Stimulated activated CD4-positive, alpha-beta T cell treated with anti-CD3 and anti-CD28 coated beads, Interleukin-1b, Interleukin-23, amount 100 ng/mL, for 1 hour (primary cell): Measurements from ENCODE around the gene NT5C1A.

Experiments used
- DNase-seq, 2 donors: peaks; one replicate each; pipeline ENCODE4 v3.0.0-alpha.2; 2020; ENCODE audit warnings: low read depth in 2 of 2

The NT5C1A gene

GRCh38 chr1:39689635-39690034, 17.7 kb upstream of the NT5C1A start:
- no peak for DNase-seq

- no peak for DNase-seq
Observed at GRCh38 chr1:39689214-39689613, 17.3 kb upstream of the NT5C1A start.

- no peak for DNase-seq
Observed at GRCh38 chr1:39688706-39689105, 16.8 kb upstream of the NT5C1A start.

- no peak for DNase-seq
Observed at GRCh38 chr1:39687243-39687642, 15.3 kb upstream of the NT5C1A start.

- DNase-seq = no peak
Observed at GRCh38 chr1:39685071-39685470, 13.2 kb upstream of the NT5C1A start.

GRCh38 chr1:39684313-39684664, 12.4 kb upstream of the NT5C1A start:
- no peak for DNase-seq

- no peak for DNase-seq
Observed at GRCh38 chr1:39683591-39684312, 11.8 kb upstream of the NT5C1A start.

- no peak for DNase-seq
Observed at GRCh38 chr1:39681999-39682398, 10.1 kb upstream of the NT5C1A start.

GRCh38 chr1:39681294-39681693, 9.4 kb upstream of the NT5C1A start:
- no peak for DNase-seq

GRCh38 chr1:39680751-39681150, 8.8 kb upstream of the NT5C1A start:
- no peak for DNase-seq

- no peak for DNase-seq
Observed at GRCh38 chr1:39679821-39680220, 7.9 kb upstream of the NT5C1A start.

- DNase-seq = no peak
Observed at GRCh38 chr1:39678889-39679288, 7.0 kb upstream of the NT5C1A start.

GRCh38 chr1:39677645-39678044, 5.7 kb upstream of the NT5C1A start:
- DNase-seq = no peak

- DNase-seq = no peak
Observed at GRCh38 chr1:39676948-39677548, 5.1 kb upstream of the NT5C1A start.

GRCh38 chr1:39675220-39675619, 3.3 kb upstream of the NT5C1A start:
- no peak for DNase-seq

- no peak for DNase-seq
Observed at GRCh38 chr1:39673215-39673614, 1.3 kb upstream of the NT5C1A start.

- DNase-seq = no peak
Observed at GRCh38 chr1:39672551-39672947, 642 bp upstream of the NT5C1A start.

- no peak for DNase-seq
Observed at GRCh38 chr1:39671433-39671792, 494 bp downstream of the NT5C1A start.

GRCh38 chr1:39670689-39671088, 1.2 kb downstream of the NT5C1A start:
- no peak for DNase-seq

- DNase-seq = no peak
Observed at GRCh38 chr1:39668894-39669293, 3.0 kb downstream of the NT5C1A start.

GRCh38 chr1:39668111-39668510, 3.8 kb downstream of the NT5C1A start:
- DNase-seq = no peak

GRCh38 chr1:39666772-39667171, 5.1 kb downstream of the NT5C1A start:
- DNase-seq = no peak

- no peak for DNase-seq
Observed at GRCh38 chr1:39663559-39663958, 8.3 kb downstream of the NT5C1A start.

GRCh38 chr1:39662861-39663260, 9.0 kb downstream of the NT5C1A start:
- no peak for DNase-seq
